Fibroblast of mammary gland (primary cell): ENCODE data around the gene BAIAP2.

ENCODE experiments used
- DNase-seq: peaks from one replicate; pipeline ENCODE4 v3.0.0-alpha.2; 2010; ENCODE audit warnings: low read depth
- H3K4me3 ChIP-seq: 2 replicates; pipeline ENCODE4 v1.5.1; 2011; ENCODE audit warnings: low read depth, mild to moderate bottlenecking, low read length, moderate library complexity; ENCODE audit not compliant: control insufficient read depth
- TF ChIP-seq, protein P1 (sequence below): conservative IDR thresholded peaks from 2 replicates; pipeline ENCODE4 v1.5.1; 2011; ENCODE audit warnings: low read depth, low read length, inconsistent platforms; ENCODE audit not compliant: control insufficient read depth, insufficient read depth

Gene BAIAP2

DNA sequence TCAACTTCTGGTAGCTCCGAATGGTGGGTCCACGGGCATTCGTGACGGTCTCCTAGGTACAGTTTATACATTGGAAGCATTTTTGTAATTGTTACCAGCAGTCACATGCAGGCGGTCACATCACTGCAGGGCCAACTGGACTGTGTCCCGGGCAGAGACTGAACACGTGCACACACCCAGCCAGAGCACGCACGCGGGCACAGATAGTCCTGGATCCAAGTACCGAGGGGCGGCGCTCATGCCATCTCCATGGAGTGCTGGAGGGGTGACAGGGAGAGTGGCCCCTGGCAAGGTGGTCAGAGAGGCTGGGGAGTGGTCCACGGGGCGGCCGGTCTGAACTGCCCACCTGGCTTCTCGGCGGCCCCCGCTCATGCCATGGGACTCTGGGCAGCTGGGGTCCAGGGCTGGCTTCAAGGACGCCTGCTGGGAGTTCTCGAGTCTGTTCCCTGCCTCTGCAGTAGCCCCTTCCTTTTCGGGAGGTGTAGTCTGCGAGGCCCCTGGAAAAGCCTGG, 34.2 kb downstream of the BAIAP2 start:
- TF ChIP-seq, protein P1, sequence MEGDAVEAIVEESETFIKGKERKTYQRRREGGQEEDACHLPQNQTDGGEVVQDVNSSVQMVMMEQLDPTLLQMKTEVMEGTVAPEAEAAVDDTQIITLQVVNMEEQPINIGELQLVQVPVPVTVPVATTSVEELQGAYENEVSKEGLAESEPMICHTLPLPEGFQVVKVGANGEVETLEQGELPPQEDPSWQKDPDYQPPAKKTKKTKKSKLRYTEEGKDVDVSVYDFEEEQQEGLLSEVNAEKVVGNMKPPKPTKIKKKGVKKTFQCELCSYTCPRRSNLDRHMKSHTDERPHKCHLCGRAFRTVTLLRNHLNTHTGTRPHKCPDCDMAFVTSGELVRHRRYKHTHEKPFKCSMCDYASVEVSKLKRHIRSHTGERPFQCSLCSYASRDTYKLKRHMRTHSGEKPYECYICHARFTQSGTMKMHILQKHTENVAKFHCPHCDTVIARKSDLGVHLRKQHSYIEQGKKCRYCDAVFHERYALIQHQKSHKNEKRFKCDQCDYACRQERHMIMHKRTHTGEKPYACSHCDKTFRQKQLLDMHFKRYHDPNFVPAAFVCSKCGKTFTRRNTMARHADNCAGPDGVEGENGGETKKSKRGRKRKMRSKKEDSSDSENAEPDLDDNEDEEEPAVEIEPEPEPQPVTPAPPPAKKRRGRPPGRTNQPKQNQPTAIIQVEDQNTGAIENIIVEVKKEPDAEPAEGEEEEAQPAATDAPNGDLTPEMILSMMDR, result no peak
- DNase-seq, result no peak
- H3K4me3 ChIP-seq, result no peak overlapping the region

- TF ChIP-seq, protein P1, result no peak
- H3K4me3 ChIP-seq, result no peak overlapping the region
- DNase-seq, result no peak
These were observed 35.7 kb downstream of the BAIAP2 start for GRCh38 chr17:81070541-81071246.

DNA sequence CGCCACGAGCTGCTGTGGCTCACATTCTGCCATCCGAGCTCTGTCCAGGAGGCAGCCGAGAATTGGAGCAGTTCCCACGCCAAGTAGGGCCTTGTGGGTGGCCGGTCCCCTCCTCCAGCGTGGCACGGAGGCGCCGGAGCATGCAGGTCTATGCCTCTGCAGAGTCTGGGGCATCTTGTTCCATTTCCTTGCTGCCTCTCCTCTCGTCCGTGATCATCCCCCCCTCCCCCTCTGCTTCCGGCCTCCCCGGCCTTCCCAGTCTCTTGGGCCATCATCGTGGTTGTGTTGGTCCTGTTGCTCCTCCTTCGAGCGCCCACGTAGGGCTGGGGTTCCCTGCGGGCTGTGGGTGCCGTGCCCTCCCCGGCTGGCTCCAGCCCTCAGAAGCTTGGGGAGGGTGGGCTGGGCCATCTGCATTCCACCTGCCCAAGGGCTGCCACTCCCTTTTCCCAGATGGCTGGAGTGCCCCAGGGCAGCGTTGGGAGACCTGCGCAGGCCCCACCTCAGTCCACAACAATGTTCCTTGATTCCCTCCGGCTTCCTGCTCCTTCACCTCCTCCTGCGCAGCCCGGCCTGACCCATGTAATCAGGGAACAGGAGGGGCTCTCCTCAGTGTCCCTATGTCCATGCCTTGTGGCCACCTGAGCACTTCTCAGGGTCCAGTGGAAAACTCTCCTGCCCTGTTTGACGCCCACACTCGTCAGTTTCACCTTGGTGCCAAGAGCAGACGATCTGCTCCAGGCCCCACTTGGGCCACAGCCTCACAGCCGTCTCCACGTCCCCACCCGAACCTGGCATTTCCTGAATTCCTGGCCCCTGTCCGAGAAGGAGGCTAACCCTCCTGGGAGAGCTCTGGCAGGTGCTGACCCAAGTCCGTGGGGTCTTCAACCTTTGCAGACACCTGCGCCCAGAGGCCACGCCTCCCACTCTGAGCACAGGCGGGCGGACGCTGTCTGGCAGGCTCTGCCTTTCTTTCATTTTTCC, 37.1 kb downstream of the BAIAP2 start:
- DNase-seq, result no peak
- no peak overlapping the region for H3K4me3 ChIP-seq
- TF ChIP-seq, protein P1, result no peak

GRCh38 chr17:81073967-81074839, 39.3 kb downstream of the BAIAP2 start:
- H3K4me3 ChIP-seq, result no peak overlapping the region
- TF ChIP-seq, protein P1, result no peak
- DNase-seq, result no peak

- no peak for DNase-seq
- H3K4me3 ChIP-seq, result no peak overlapping the region
- TF ChIP-seq, protein P1, result no peak
These were observed 39.9 kb downstream of the BAIAP2 start for GRCh38 chr17:81074875-81075274.

DNA sequence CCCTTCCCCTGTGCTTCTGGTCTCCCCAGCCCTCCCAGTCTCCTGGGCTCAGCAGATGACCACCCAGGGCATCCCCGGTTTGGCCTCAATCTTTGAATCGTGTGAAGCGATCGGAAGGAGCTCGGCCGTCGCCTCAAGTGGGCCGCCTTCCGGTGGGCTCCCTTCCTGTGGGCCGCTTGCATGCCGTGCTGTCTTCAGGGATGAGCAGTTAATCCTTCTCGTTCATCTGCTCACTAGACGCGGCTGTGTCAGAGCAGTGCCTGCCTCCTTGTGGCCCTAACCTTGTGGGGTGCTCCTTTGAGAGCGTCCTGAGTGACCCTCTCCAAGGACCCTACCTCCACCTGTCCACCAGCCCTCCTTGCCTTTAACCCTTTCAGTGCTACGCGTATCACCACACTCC, 40.4 kb downstream of the BAIAP2 start:
- no peak overlapping the region for H3K4me3 ChIP-seq
- TF ChIP-seq, protein P1, result no peak
- DNase-seq, result no peak
